Neural cell (in vitro differentiated cells): ENCODE measurements around the gene TAF8. TPM values are rescaled to one million over a fixed set of nuclear protein-coding genes. Genes with fewer than 3 reads are reported as not detected.
"Not testable (repeated sequence)": the region's sequence is repeated elsewhere in the genome, so short reads cannot be mapped to it uniquely, and the experiment has no call there.

ENCODE experiments used
- H2AFZ ChIP-seq: fragments of 200-600, 300-800 bp; sonication (generic), shearing (Covaris generic); 2 replicates; pipeline ENCODE4 v1.6.0; 2014; ENCODE audit warnings: low read depth, mild to moderate bottlenecking, antibody characterized with exemption, low read length, moderate library complexity
- H3F3A ChIP-seq: fragments of 200-600 bp; shearing (Covaris generic); 2 replicates; pipeline ENCODE4 v1.6.1; 2016; ENCODE audit warnings: mild to moderate bottlenecking, moderate library complexity, mixed read lengths, antibody characterized with exemption, low read length; ENCODE audit not compliant: insufficient read depth, poor library complexity, severe bottlenecking
- H3K27ac ChIP-seq: fragments of 200-600, 300-800 bp; sonication (generic), shearing (Covaris generic); 2 replicates; pipeline ENCODE4 v1.5.1; 2014; ENCODE audit warnings: mild to moderate bottlenecking, low read length, moderate library complexity
- H3K27me3 ChIP-seq: fragments of 300-800, 200-600 bp; sonication (generic), shearing (Covaris generic); 2 replicates; pipeline ENCODE4 v1.6.0; 2014; ENCODE audit warnings: mild to moderate bottlenecking, low read depth, low read length, moderate library complexity; ENCODE audit not compliant: insufficient read depth
- H3K36me3 ChIP-seq: fragments of 300-800, 200-600 bp; sonication (generic), shearing (Covaris generic); 2 replicates; pipeline ENCODE4 v1.5.1; 2014; ENCODE audit warnings: mild to moderate bottlenecking, antibody characterized with exemption, low read length, moderate library complexity; ENCODE audit not compliant: insufficient read depth
- H3K4me2 ChIP-seq: fragments of 300-800, 200-600 bp; sonication (generic), shearing (Covaris generic); 2 replicates; pipeline ENCODE4 v1.6.0; 2014; ENCODE audit warnings: mild to moderate bottlenecking, low read length
- H3K4me3 ChIP-seq: fragments of 300-800, 200-600 bp; sonication (generic), shearing (Covaris generic); 2 replicates; pipeline ENCODE4 v1.5.1; 2014; ENCODE audit warnings: mild to moderate bottlenecking, low read length, moderate library complexity
- H3K79me2 ChIP-seq: fragments of 200-600 bp; shearing (Covaris generic); replicated peaks from 2 replicates; pipeline ENCODE4 v1.6.0; 2014; ENCODE audit warnings: mild to moderate bottlenecking, low read length, moderate library complexity; ENCODE audit not compliant: insufficient read depth
- H3K9ac ChIP-seq: fragments of 300-800, 200-600 bp; sonication (generic), shearing (Covaris generic); 2 replicates; pipeline ENCODE4 v1.6.1; 2016; ENCODE audit warnings: mild to moderate bottlenecking, low read length, mixed read lengths
- H3K9me2 ChIP-seq: fragments of 200-600 bp; shearing (Covaris generic); 2 replicates; pipeline ENCODE4 v1.6.1; 2016; ENCODE audit warnings: mild to moderate bottlenecking, low read length, mixed read lengths; ENCODE audit not compliant: insufficient read depth
- H3K9me3 ChIP-seq: fragments of 200-600, 300-800 bp; sonication (generic), shearing (Covaris generic); 2 replicates; pipeline ENCODE4 v1.6.1; 2016; ENCODE audit warnings: mild to moderate bottlenecking, mixed run types, low read length, moderate library complexity, mixed read lengths
- H4K20me1 ChIP-seq: fragments of 200-600 bp; shearing (Covaris generic); 2 replicates; pipeline ENCODE4 v1.6.1; 2016; ENCODE audit warnings: mild to moderate bottlenecking, mixed run types; ENCODE audit not compliant: insufficient read depth
- CTCF ChIP-seq: fragments of 450-650 bp; IDR thresholded peaks from 2 replicates; pipeline ENCODE4 v1.5.1; 2014; ENCODE audit warnings: antibody characterized with exemption, mild to moderate bottlenecking, moderate library complexity; ENCODE audit not compliant: poor library complexity, severe bottlenecking
- EP300 ChIP-seq: fragments of 450-650 bp; conservative IDR thresholded peaks from 2 replicates; pipeline ENCODE4 v1.6.1; 2014; ENCODE audit warnings: antibody characterized with exemption, mild to moderate bottlenecking, moderate library complexity; ENCODE audit not compliant: poor library complexity, severe bottlenecking
- EZH2 ChIP-seq: fragments of 200-600, 300-800 bp; shearing (Covaris generic), sonication (generic); IDR thresholded peaks from 2 replicates; pipeline ENCODE4 v1.6.1; 2014; ENCODE audit warnings: antibody characterized with exemption, low read length, borderline replicate concordance, mild to moderate bottlenecking; ENCODE audit not compliant: insufficient read depth, poor library complexity, severe bottlenecking
- MXI1 ChIP-seq: fragments of 450-650 bp; conservative IDR thresholded peaks from 2 replicates; pipeline ENCODE4 v1.6.1; 2014; ENCODE audit warnings: antibody characterized with exemption, mild to moderate bottlenecking; ENCODE audit not compliant: poor library complexity, severe bottlenecking
- POLR2AphosphoS5 ChIP-seq: IDR thresholded peaks from 2 replicates; pipeline ENCODE4 v1.6.1; 2012
- RAD21 ChIP-seq: fragments of 450-650 bp; conservative IDR thresholded peaks from 2 replicates; pipeline ENCODE4 v1.6.1; 2014; ENCODE audit warnings: antibody characterized with exemption, mild to moderate bottlenecking, moderate library complexity
- REST ChIP-seq: IDR thresholded peaks from 2 replicates; pipeline ENCODE4 v1.6.1; 2012; ENCODE audit warnings: borderline replicate concordance
- SMC3 ChIP-seq: fragments of 450-650 bp; conservative IDR thresholded peaks from 2 replicates; pipeline ENCODE4 v1.6.1; 2014; ENCODE audit warnings: antibody characterized with exemption, mild to moderate bottlenecking, moderate library complexity; ENCODE audit not compliant: poor library complexity
- TAF1 ChIP-seq: IDR thresholded peaks from 2 replicates; pipeline ENCODE4 v1.6.1; 2012; ENCODE audit warnings: low read depth
- polyA plus RNA-seq: library from polyadenylated mRNA; depleted of rRNA; stranded (reverse); fragments of >200 nt; gene quantifications from 2 replicates; pipeline ENCODE4 v1.2.3, GENCODE V29; 2014

TAF8 gene
- polyA plus RNA-seq, 1 donor from 2014 or later, result 5.1 TPM

GRCh38 chr6:42030585-42031506, 19.5 kb upstream of the TAF8 start:
- no peaks in the 10 kb centered on the region for H3F3A ChIP-seq
- no peaks in the 10 kb centered on the region for H3K79me2 ChIP-seq
- no peaks in the 10 kb centered on the region for H3K36me3 ChIP-seq
- no peak for TF ChIP-seq POLR2AphosphoS5
- TF ChIP-seq EZH2, result no peak
- no peak for TF ChIP-seq TAF1
- no peak for TF ChIP-seq EP300
- TF ChIP-seq SMC3, result no peak
- no peak for TF ChIP-seq RAD21
- no peak for TF ChIP-seq MXI1
- no peak for TF ChIP-seq REST
- TF ChIP-seq CTCF, result no peak
- H4K20me1 ChIP-seq, result no peaks in the 10 kb centered on the region
- no peaks in the 10 kb centered on the region for H3K27me3 ChIP-seq
- H3K4me3 ChIP-seq, result no peak overlapping the region
- H3K9me3 ChIP-seq, result no peaks in the 10 kb centered on the region
- H2AFZ ChIP-seq, result no peak overlapping the region
- no peak overlapping the region for H3K27ac ChIP-seq
- no peak overlapping the region for H3K9ac ChIP-seq
- no peaks in the 10 kb centered on the region for H3K9me2 ChIP-seq
- no peak overlapping the region for H3K4me2 ChIP-seq

- Histone ChIP-seq H3K27ac (no peak overlapping the region), H3K4me2 (no peak overlapping the region), H2AFZ (no peak overlapping the region), H3K4me3 (no peak overlapping the region), H3K36me3 (no peaks in the 10 kb centered on the region), H3K9ac (no peak overlapping the region), H3K79me2 (no peaks in the 10 kb centered on the region), H3K27me3 (no peaks in the 10 kb centered on the region), H4K20me1 (no peaks in the 10 kb centered on the region), H3K9me2 (no peaks in the 10 kb centered on the region), H3K9me3 (no peaks in the 10 kb centered on the region), H3F3A (no peaks in the 10 kb centered on the region)
- TF ChIP-seq REST (no peak), RAD21 (no peak), MXI1 (no peak), EP300 (no peak), EZH2 (no peak), CTCF (no peak), TAF1 (no peak), POLR2AphosphoS5 (no peak), SMC3 (no peak)
These were observed 18.0 kb upstream of the TAF8 start for GRCh38 chr6:42032366-42032765.

- not testable (repeated sequence) for H3K36me3 ChIP-seq, H3K4me3 ChIP-seq, H3K27ac ChIP-seq, H3K9me3 ChIP-seq, H3K4me2 ChIP-seq, H3K27me3 ChIP-seq, H3K9ac ChIP-seq, H3F3A ChIP-seq, H4K20me1 ChIP-seq, H2AFZ ChIP-seq, H3K9me2 ChIP-seq, H3K79me2 ChIP-seq
These were observed 12.7 kb upstream of the TAF8 start for GRCh38 chr6:42037669-42038068.
